Stimulated activated CD8-positive, alpha-beta memory T cell treated with anti-CD3 and anti-CD28 coated beads, Interleukin-4, amount 100 ng/mL, for 4 hours (primary cell): ENCODE results near the gene AKIRIN1.
A peak's percentile ranks its signal among the peaks of the same experiment; 100 is the strongest.
"Not testable (repeated sequence)": the region's sequence is repeated elsewhere in the genome, so short reads cannot be mapped to it uniquely, and the experiment has no call there.

Source experiments
- DNase-seq, 2 donors: peaks; one replicate each; pipeline ENCODE4 v3.0.0-alpha.2; 2020; ENCODE audit warnings: low read depth in 2 of 2, low spot score in 1 of 2

Gene AKIRIN1

DNA sequence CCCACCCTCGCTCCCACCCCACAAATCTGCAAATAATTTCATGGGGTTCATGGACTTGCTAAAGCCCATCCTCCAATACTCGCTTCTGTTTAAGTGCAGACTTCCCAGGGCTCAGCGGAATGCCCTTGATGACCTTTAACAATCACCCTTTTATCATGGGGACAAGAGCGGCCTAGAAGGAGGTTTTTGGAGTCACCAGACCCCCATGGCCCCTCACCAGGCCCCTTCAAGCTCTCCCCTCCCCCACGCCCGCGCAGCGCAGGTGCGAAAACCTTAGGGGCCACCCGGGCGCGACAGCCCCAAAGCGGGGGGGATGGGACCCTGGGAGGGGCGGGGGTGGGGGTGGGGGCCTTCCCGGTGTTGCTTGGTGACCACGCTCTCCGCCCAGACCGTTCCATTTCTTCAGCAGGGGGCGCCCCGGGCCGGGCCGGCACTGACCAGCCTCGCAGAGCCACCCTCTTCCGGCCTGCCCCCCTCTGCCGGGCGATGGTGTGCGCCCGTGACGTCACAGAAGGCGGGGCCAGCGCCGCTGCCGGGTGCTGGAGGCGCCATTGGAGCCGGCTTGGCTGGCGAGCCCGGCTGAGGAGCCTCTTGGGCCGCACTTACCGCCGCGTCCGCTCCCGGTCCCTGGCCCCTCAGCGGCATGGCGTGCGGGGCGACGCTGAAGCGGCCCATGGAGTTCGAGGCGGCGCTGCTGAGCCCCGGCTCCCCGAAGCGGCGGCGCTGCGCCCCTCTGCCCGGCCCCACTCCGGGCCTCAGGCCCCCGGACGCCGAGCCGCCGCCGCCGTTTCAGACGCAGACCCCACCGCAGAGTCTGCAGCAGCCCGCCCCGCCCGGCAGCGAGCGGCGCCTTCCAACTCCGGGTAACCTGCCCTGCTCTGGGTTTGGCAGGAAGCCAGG, at the start of gene AKIRIN1:
AKIRIN1 (plus strand) TSS at position 539 of the 900 bp plus-strand sequence; CDS start at position 644, 105 bp downstream.
- peak; percentile 90 to 94 for DNase-seq

GRCh38 chr1:38941527-38942019, 49.5 kb upstream of the AKIRIN1 start, which contains the start of gene RHBDL2:
TSS of gene RHBDL2 (minus strand) at chr1:38941830. CDS start at chr1:38919212, 22,618 bp downstream.
- DNase-seq, result no peak

DNA sequence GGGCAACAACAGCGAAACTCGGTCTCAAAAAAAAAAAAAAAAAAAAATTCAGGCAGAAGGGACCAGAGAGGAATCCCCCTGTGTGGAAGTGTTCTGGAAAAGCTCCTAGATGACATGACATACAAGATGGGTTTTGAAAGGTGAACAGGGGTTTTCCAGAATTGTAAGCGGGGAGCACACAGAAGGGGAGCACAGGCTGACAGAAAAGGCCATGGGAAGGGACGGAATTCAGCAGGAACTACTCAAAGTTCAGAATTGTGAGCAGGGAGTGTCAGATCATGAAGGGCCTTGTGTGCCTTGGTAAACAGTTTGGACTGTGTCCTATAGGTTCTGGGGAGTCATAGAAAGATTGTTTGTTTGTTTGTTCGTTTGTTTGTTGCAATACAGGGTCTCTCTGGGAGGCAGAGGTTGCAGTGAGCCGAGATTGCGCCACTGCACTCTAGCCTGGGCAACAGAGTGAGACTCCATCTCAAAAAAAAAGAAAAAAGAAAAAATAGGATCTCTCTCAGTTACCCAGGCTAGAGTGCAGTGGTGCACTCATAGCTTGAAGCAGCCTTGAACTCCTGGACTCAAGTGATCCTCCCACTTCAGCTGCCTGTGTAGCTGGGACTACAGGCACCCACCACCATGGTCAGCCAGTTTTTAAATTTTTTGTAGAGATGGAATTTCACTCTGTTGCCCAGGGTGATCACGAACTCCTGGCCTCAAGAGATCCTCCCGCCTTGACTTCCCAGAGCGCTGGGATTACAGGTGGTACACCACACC, 48.2 kb upstream of the AKIRIN1 start:
- DNase-seq, result no peak

DNA sequence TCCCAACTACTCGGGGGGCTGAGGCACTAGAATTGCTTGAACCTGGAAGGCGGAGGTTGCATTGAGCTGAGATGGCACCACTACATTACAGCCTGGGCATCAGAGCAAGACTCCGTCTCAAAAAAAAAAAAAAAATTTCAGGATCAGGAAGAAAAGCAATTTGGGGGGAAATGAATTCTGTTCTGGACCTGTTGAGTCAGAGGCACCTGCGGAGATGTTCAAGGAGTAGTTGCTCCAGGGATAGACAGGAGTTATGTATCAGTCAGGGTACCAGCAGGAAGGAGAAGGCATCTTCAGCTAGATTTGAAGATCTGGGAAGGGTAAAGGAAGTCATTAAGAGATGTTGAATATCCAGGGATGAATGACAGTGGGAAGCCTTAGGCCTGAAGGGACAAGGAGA, 46.5 kb upstream of the AKIRIN1 start:
- no peak for DNase-seq

DNA sequence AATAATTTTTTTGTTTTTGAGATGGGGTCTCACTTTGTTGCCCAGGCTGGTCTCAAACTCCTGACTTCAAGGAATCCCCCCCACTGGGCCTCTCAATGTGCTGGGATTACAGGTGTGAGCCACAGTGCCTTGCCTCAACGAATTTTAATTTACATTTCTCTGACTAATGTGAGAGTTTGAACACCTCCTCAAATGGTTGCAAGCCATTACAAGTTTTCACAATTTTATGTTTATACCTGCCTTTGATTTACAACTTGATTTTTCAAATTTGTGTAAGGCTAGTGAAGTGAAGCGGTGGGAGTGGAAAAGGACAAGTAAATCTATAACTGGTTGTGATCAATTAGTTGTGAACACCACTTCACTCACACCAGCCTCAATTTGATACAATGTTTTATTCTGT, 40.5 kb upstream of the AKIRIN1 start:
- no peak for DNase-seq

GRCh38 chr1:38953433-38953860, 37.6 kb upstream of the AKIRIN1 start:
- no peak for DNase-seq

GRCh38 chr1:38958967-38959366, 32.1 kb upstream of the AKIRIN1 start:
- no peak for DNase-seq

- DNase-seq, result no peak
Measured at GRCh38 chr1:38962113-38962512, 29.0 kb upstream of the AKIRIN1 start.

- DNase-seq, result no peak
Measured at GRCh38 chr1:38962560-38962959, 28.5 kb upstream of the AKIRIN1 start.

GRCh38 chr1:38964140-38964548, 26.9 kb upstream of the AKIRIN1 start:
- no peak for DNase-seq

- DNase-seq, result not testable (repeated sequence)
Measured at GRCh38 chr1:38973145-38973544, 17.9 kb upstream of the AKIRIN1 start.

DNA sequence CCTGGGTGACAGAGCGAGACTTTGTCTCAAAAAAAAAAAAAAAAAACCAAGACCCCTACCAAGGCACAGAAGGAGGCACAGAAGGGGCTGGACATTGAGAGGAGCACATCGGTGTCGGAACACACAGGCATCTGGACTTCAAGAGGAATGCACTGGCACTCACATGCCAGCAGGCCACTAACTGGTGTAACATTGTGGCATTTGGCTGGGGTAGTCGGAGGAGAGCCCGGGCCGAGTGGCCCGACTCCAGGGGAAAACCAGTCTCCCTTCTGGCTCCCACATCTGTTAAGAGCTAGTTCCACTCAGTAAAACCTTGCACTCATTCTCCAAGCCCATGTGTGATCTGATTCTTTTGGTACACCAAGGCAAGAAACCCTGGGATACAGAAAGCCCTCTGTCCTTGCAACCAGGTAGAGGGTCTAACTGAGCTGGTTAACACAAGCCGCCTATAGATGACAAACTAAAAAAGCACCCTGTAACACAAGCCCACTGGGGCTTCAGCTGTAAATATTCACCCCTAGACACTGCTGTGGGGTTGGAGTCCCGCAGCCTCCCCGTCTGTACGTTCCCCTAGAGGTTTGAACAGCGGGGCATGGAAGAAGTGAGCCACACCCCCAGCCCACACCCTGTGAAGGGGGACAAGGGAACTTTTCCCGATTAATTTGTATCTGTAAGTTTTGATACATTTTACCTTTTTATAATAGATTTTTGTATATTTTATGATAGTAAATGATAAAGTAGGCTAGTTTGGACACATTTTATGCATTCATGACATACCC, 17.2 kb upstream of the AKIRIN1 start:
- no peak for DNase-seq

DNA sequence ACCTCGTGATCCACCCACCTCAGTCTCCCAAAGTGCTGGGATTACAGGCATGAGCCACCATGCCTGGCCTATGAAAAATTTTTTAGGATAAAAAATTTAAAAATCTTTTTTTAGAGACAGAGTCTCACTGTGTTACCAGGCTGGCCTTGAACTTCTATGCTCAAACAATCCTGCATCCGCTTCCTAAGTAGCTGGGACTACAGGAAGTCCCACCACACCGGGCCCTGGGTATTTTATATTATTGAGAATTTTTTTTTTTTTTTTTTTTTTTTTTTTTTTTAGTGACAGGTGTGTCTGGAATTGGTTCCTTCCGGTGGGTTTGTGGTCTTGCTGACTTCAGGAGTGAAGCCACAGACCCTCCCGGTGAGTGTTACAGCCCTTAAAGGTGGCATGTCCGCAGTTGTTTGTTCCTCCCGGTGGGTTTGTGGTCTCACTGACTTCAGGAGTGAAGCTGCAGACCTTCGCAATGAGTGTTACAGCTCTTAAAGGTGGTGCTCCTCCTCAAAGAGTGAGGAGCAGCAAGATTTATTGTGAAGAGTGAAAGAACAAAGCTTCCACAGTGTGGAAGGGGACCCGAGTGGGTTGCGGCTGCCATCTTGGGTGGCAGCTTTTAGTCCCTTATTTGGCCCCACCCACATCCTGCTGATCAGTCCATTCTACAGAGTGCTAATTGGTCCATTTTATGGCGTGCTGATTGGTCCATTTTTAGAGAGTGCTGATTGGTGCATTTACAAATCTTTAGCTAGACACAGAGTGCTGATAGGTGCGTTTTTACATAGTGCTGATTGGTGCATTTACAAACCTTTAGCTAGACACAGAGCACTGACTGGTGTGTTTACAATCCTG, 13.5 kb upstream of the AKIRIN1 start:
- DNase-seq, result not testable (repeated sequence)

DNA sequence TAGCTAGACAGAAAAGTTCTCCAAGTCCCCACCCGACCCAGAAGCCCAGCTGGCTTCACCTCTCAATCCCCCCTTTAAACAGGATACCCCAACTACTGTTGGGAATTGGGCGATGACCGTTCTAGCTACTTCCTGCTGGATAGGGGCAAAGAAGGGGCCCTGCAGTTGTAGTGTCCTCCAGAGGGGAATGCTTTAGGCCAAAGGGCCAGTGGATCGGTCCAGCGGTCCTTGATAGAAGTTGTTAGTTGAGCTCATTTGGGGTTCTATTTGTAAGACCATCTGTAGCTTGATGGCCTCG, 12.9 kb upstream of the AKIRIN1 start:
- not testable (repeated sequence) for DNase-seq

GRCh38 chr1:38979380-38979779, 11.7 kb upstream of the AKIRIN1 start:
- not testable (repeated sequence) for DNase-seq

DNA sequence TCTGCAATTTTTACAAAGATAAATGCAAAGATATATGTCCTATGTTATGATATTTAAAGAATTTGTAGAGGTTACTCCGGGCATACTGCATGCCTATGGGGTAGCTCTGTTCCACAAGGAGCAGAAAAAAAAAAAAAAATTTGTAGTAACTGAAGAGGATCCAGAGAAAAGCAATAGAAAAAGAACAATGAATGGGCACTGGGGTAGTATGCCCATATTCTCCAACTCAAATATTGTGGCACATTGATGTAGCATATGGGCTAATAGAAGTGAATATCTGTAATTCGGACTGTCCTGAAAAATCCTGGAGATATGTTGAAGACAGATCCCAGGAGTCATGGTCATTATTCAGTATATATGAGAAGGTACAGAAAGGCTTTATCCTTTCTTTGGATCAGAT, 1.1 kb upstream of the AKIRIN1 start:
- no peak for DNase-seq

DNA sequence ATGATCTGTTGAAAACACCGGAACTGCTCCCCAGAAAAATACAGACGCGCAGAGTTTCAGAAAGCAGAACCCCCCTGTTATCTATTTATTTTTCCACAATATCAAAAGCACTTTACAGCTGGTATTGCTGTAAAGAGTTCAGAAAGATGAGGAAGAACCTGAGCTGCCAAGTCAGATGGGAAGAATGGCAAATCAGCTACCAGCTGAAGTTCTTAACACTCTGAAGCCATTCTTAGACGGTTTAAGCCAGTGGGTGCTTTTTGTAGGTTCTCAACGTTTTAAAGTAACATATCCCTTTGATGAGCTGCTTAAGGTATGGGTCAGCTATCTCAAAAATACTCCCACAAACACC, 714 bp upstream of the AKIRIN1 start:
- no peak for DNase-seq

DNA sequence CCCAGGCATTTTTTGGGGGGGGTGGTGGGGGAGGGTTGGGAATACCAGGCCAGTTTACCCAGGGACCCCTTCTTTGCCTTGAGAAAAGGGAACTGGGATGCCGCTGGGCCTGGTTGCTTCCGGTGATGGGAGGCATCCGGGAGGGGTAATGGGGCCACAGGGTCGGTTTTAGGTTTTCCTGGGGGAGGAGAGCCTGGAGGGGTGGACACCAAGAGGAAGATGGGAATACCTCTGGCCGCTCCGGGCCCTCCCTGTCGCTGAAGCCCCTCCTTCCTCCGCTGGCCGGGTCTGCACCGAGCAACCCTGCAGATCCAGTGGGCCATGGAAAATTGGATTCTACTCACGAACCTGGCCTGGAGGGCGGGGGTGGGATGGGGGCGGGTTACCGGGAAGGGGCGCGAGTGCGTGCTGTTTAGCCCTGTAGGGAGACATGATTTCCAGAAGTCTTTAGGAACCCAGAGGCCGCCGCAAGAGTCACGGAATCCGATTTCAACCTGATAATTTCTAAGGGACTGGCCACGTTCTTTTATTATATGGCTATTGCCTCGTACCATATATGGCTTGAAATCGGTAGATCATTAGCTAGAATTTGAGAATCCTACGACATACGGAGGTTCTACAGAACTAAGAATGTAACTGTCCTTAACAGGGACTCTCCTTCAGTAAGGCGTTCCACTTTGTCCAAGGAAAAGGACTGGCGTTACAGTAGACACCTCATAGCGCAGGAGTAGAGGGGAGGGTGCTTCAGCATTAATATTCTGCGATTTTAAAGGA, 749 bp downstream of the AKIRIN1 start:
- DNase-seq, result no peak

- DNase-seq, result no peak
Measured at GRCh38 chr1:38992412-38993111, 1.5 kb downstream of the AKIRIN1 start.
